Suppressor macrophage treated with lipopolysaccharide for 1 hour (primary cell): Measurements from ENCODE around the gene EMILIN3.
A peak's percentile ranks its signal among the peaks of the same experiment; 100 is the strongest.

Experiments
- DNase-seq, 3 donors: peaks; one replicate each; pipeline ENCODE4 v3.0.0-alpha.2; 2020 to 2022

The EMILIN3 gene

DNA sequence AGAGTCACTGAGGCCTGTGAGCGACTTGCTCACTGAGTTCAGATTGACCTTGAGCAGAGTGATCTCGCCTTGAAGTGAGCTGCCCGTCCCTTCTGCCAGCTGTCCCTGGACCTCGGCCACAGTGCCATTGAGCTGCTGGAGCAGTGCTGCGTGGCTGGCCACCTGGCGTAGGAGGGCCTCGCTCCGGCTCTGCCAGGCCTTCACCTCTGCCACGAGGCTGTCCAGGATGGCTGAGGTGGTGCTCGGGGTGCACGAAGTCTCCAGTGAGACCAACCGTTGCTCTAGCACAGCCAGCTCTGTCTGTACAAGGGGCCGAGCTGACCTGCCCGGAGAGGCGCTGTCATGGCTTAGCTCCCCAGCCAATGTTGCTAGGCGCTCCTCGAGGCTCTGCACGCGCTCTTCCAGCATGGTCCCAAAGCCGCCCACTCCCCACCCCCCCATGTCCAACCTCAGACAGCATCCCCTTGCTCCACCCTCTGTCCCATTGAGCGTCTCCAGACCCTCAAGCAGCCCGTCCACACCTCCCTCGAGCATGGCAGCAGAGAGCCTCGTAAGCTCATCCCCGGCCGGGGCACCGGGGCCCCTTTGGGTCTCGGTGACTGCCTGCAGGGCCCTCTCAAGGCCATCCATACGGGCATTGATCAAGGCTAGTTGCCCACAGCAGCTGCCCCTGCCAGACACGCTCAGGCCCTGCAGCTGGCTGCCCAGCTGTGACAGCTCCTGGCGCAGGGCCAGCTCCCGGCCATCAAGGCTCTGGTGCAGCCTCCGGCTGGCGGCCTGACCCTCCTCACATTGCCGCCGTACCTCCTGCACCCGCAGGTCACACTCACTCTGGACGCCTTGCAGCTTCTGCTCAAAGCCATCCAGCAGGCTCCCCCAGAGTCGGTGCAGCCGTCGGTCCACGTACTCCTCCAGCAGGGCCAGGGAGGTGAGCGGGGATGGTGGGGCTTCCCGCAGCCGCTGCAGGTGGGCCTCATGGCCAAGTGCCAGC, 4.6 kb downstream of the EMILIN3 start:
- DNase-seq, result no peak

GRCh38 chr20:41360831-41361756, 5.5 kb downstream of the EMILIN3 start:
- no peak for DNase-seq

DNA sequence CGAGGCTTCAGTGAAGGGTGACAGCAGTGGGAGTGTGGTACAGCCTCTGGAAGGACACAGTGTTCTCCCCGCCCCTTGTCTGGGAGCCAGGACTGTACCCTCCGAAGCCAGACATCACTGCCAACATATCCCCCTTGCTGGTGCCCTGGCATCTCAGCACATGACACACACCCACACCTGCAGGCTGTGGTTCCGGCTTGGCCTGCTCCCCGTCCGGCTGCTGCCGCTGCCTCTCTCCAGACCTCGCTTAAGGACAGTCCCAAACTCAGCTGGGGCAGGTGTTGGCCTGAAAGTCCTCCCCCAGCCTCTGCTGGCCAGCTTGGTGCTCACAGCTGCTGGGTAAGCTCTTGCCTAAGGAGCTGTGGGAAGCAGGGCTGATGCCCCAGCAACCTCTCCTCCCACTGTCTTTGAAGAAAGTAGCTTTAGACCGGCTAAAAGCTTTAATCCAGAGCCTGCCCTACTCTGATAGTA, 7.0 kb downstream of the EMILIN3 start:
- DNase-seq, result no peak

DNA sequence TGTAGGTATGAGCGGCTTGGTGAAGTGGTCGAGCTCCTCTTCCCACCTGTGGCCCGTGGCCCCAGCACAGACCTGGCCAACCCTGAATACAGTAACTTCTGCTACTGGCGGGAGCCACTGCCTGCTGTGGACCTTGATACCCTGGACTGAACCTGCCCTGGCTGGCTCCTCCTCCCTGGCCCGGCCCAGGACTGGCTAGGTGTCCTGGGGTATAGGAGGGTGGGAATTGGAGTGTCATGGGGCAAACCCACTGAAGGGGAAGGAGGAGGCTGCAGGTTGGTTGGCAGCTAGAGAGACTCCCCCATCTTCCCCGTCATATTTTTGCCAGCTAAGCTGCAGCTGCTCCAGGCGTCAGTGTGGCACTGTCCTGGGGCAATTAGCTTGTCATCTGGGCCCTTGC, 7.9 kb downstream of the EMILIN3 start:
- DNase-seq, result no peak

DNA sequence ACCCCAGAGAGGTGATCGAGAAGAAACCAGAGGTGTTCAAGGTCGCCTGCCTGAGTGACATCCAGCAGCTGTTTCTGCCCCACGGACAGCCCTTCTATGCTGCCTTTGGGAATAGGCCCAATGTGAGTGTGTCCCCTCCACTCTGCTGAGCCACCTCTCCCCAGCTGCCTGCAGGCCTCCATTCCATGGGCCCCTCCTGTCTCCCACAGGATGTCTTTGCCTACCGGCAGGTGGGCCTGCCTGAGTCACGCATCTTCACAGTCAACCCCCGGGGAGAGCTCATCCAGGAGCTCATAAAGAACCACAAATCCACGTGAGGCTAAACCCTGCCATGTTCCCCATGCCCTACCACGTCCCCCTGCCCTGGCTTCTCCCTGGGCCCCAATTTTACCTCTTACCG, 8.4 kb downstream of the EMILIN3 start:
- no peak for DNase-seq

- DNase-seq, result no peak
Measured at GRCh38 chr20:41357424-41358163, 9.0 kb downstream of the EMILIN3 start.

DNA sequence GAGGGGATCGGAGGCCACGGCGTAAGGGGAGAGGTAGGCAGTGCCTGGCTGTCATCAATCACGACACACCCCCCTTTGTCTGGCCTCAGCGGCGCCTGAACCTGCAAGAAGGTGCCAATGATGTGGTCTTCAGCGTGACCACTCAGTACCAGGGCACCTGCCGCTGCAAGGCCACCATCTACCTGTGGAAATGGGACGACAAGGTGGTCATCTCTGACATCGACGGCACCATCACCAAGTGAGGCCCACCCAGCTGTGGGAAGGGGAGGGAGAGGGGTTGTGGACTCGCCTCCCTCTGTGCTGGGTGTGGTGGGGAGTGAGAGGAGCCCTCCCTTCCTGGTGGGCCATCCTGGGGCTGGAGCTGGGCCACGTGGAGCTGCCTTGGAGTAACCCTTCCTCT, 9.7 kb downstream of the EMILIN3 start:
- DNase-seq, result no peak

DNA sequence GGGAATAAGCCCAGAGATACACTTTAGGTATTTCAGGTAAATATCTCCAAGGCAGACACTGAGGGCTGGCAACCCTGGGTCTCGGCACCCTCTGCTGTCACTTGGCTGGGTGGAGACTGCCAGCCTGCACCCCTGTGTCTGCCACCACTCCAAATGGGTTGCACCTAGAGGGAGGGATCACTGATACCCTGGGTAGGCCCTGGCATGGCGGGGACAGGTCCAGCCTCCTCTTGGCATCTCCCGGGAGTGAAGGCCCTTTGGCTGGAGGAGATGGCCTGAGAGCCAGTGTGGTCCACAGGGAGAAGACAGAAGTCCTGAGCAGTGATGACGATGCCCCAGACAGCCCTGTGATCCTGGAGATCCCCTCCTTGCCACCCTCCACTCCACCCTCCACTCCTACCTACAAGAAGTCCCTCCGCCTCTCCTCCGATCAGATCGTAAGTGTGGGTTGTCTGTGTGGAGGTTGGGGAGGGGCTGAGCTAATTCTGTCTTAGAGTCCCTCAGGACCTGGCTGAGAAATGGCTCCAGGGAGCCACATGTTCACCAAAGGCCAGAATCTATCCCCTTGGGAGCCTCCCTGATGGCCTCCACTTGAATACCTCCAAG, 10.9 kb downstream of the EMILIN3 start:
- no peak for DNase-seq

GRCh38 chr20:41355192-41355591, 11.4 kb downstream of the EMILIN3 start:
- no peak for DNase-seq

- DNase-seq, result no peak
Measured at GRCh38 chr20:41353530-41353929, 13.1 kb downstream of the EMILIN3 start.

GRCh38 chr20:41352666-41353065, 14.0 kb downstream of the EMILIN3 start:
- DNase-seq, result no peak

DNA sequence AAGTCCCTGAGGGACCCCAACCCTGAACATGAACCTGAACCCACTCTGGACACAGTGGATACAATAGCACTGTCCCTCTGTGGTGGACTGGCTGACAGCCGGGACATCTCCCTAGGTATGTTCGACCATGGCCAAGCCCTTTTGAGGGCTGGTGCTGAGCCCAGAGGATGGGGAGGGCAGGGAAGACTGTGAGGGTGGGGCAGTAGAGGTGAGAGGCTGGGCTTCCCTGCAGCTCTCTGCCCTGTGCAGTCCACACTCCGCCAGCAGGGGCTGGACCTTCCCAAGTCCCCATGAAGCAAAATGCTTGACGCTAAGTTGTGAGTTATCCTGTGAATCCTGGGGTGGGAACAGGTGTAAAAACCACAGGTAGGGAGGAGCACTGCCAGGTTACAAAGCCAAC, 14.5 kb downstream of the EMILIN3 start:
- no peak for DNase-seq

- peak in 2 of 3 donors; percentile 12 to 31 for DNase-seq
Measured at GRCh38 chr20:41350408-41350962, 16.1 kb downstream of the EMILIN3 start.

GRCh38 chr20:41349943-41350342, 16.7 kb downstream of the EMILIN3 start:
- no peak for DNase-seq

DNA sequence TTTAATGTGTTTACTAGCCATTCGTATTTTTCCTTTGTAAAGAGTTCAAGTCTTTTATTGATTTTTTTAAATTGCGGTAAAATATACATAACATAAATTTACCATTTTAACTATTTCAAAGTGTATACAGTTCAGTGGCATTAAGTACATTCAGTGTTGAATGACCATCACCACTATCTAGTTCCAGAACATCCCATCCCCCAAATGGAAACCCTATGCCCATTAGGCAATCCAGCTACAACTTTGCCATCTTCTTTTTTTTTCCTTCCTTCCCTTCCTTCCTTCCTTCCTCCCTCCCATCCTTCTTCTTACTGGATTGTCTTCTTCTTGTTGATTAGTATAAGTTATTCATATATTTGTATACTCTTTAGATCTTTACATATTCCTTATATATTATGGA, 17.4 kb downstream of the EMILIN3 start:
- DNase-seq, result no peak

DNA sequence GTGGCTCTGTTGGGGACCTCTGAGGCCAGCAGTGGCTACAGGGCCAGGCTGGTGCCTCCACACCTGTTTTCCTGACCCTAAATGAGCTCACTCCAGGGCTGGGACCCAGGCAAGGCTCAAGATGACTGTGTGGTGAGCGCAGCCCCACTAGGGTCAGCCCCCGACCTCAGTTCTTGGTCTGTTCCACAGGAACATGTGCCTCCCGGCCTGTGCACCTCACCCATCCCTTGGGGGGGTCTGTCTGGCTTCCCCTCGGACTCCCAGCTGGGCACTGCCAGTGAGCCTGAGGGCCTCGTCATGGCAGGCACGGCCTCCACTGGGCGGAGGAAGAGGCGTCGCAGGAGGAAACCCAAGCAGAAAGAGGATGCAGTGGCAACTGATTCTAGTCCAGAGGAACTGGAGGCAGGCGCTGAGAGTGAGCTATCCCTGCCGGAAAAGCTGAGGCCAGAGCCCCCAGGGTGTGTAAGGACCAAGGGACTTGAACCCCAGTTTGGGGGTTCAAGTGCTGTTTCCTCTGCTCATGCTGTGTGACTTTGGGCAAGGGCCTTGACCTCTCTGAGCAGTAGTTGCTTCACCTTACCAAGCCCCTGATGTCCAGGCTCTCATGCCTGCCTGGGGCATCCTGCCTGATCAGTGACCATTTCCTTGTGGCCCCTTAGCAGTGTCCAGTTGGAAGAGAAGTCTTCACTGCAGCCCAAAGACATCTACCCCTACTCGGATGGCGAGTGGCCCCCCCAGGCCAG, 18.0 kb downstream of the EMILIN3 start:
- no peak for DNase-seq

DNA sequence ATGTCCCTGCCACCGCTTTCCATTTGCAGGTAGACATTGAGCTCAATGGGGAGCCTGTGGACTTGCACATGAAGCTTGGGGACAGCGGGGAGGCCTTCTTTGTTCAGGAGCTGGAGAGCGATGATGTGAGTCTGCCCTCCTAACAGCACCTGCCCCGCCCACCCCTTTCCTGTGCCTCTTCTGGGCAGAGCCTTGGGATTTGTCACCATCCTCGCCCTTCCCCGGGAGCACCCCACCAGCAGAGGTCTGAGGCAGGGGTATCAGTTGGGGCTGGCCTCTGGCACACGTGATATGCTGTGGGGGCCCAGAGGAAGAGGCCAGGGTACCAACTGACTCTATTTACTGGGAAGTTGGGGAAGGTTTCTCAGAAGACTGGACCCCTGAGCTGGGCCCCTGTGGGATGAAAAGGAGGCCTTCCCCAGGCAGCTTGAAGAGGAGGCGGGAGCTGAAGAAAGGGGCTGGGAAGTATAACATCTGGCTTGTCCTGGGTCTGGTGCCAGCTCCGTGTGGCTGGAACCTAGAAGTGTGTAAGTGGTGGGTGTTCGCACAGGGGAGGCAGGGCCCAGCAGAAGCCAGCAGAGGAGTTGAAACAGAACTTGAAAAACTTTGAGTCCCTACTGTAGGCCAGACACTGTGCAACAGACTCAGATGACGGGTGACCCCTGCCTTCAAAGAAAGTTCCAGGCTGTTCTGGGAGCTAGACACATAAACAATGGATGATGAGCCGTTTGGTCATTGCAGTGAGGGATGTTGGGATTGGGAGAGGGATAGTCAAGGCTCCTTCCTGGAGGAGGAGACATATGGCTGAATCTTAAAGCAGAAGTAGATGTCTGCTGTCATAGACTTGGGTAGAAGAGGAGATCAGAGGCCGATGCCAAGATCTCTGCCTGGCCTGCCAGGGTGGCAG, 18.8 kb downstream of the EMILIN3 start:
- DNase-seq, result no peak

GRCh38 chr20:41345729-41346067, 20.9 kb downstream of the EMILIN3 start:
- DNase-seq, result no peak

DNA sequence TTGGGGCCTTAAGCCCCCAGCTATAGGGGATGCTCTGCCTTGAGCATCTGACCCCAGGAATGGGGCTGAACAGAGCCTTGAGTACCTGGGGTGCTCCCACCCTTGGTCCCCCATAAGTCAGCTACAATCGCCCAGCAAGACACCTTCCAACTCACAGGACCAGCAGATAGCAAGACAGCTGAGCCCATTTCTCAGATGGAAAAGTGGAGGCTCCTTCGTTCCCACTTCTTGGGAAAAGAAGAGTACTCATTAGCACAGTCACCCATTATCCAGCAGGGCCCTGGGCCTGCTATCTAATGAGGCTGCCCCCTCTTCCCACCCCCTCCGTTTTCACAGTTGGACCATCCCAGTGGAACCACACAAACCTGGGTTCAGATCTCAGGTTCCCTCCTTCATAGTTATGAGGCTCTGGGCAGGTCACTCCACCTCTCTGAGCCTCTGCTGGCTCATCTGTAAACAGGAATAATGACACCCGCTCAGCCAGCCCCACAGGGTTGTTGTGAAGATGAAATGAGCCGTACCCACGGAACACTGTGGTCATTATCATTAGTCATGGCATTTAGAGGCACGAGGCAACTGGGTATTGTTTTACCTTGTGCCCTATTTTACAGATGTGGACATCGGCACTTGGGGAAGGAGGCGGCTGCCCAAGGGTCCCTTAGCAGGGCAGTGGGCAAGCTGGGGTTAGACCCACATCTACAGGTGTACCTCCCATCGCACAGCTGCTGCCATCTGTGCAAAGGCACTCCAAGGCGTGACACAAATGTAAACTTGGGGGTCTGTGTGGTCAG, 21.5 kb downstream of the EMILIN3 start:
- no peak for DNase-seq
